DND-41 (cell line): Measurements from ENCODE around the gene CD22.

Experiments
- ATAC-seq: fragments of 200-7000 bp; cut with Tn5 transposase; 3 replicates; pipeline ENCODE4 v1.9.1; 2021; ENCODE audit warnings: low read depth; ENCODE audit not compliant: insufficient read depth
- DNase-seq: peaks from one replicate; pipeline ENCODE4 v3.0.0-alpha.2; 2020
- H2AFZ ChIP-seq: 2 replicates; pipeline ENCODE4 v1.6.0; 2012; ENCODE audit warnings: low read depth, low read length
- H3K27ac ChIP-seq: 2 replicates; pipeline ENCODE4 v1.5.1; 2012; ENCODE audit warnings: low read length, inconsistent platforms
- H3K27me3 ChIP-seq: fragments of 200-600 bp; sonication (generic); 2 replicates; pipeline ENCODE4 v1.6.0; 2012; ENCODE audit warnings: low read length, mild to moderate bottlenecking, inconsistent platforms; ENCODE audit not compliant: insufficient read depth, poor library complexity
- H3K36me3 ChIP-seq: 2 replicates; pipeline ENCODE4 v1.5.1; 2012; ENCODE audit warnings: low read length, inconsistent platforms; ENCODE audit not compliant: insufficient read depth
- H3K4me1 ChIP-seq: 2 replicates; pipeline ENCODE4 v1.5.1; 2012; ENCODE audit warnings: mild to moderate bottlenecking, low read length; ENCODE audit not compliant: insufficient read depth
- H3K4me2 ChIP-seq: 2 replicates; pipeline ENCODE4 v1.6.0; 2012; ENCODE audit warnings: mild to moderate bottlenecking, moderate library complexity, low read length, inconsistent platforms; ENCODE audit not compliant: insufficient read depth
- H3K4me3 ChIP-seq, 2 experiments: fragments of 200-600 bp in 1 of 2; shearing (Covaris generic) in 1 of 2; 2 replicates each; pipeline ENCODE4 v1.5.1; 2012 to 2016; ENCODE audit warnings: inconsistent platforms in 2 of 2, low read length in 2 of 2, mild to moderate bottlenecking in 2 of 2, low read depth in 1 of 2, moderate library complexity in 1 of 2
- H3K79me2 ChIP-seq: 2 replicates; pipeline ENCODE4 v1.6.0; 2012; ENCODE audit warnings: low read length, inconsistent platforms; ENCODE audit not compliant: insufficient read depth
- H3K9ac ChIP-seq: 2 replicates; pipeline ENCODE4 v1.6.0; 2012; ENCODE audit warnings: low read depth, mild to moderate bottlenecking, inconsistent platforms, low read length, moderate library complexity
- H3K9me3 ChIP-seq: 2 replicates; pipeline ENCODE4 v1.5.1; 2012; ENCODE audit warnings: low read length, moderate library complexity, mild to moderate bottlenecking, inconsistent platforms; ENCODE audit not compliant: insufficient read depth, severe bottlenecking
- H4K20me1 ChIP-seq: 2 replicates; pipeline ENCODE4 v1.6.0; 2012; ENCODE audit warnings: low read length; ENCODE audit not compliant: insufficient read depth
- CTCF ChIP-seq: IDR thresholded peaks from 2 replicates; pipeline ENCODE4 v1.5.1; 2012; ENCODE audit warnings: borderline replicate concordance, low read length, moderate library complexity, mild to moderate bottlenecking; ENCODE audit not compliant: poor library complexity, severe bottlenecking; ENCODE audit errors: extremely low read depth
- EZH2 ChIP-seq: IDR thresholded peaks from 3 replicates; pipeline ENCODE4 v1.6.1; 2012; ENCODE audit warnings: borderline replicate concordance, low read depth, mild to moderate bottlenecking, moderate library complexity, low read length, inconsistent platforms; ENCODE audit not compliant: severe bottlenecking

CD22 gene

GRCh38 chr19:35347930-35348298 lies 18.9 kb downstream of the CD22 start:
- no peaks in the 10 kb centered on the region for H4K20me1 ChIP-seq
- peaks cover 19% of the 10 kb centered on the region for H3K4me1 ChIP-seq
- no peak for ATAC-seq
- no peaks in the 10 kb centered on the region for H3K36me3 ChIP-seq
- H3K4me3 ChIP-seq = no peak overlapping the region
- TF ChIP-seq CTCF (no peak), EZH2 (no peak)
- H3K4me2 ChIP-seq = no peak overlapping the region
- peaks cover 19% of the 10 kb centered on the region for H3K27me3 ChIP-seq
- no peaks in the 10 kb centered on the region for H3K79me2 ChIP-seq
- no peak overlapping the region for H3K9ac ChIP-seq
- H3K9me3 ChIP-seq = no peaks in the 10 kb centered on the region
- DNase-seq = no peak
- no peak overlapping the region for H3K27ac ChIP-seq
- H2AFZ ChIP-seq = no peak overlapping the region

GRCh38 chr19:35348911-35349611 lies 20.1 kb downstream of the CD22 start:
- Histone ChIP-seq H3K36me3 (no peaks in the 10 kb centered on the region), H3K9me3 (no peaks in the 10 kb centered on the region), H3K4me3 (no peak overlapping the region), H3K79me2 (no peaks in the 10 kb centered on the region), H3K27ac (no peak overlapping the region), H3K27me3 (peaks cover 19% of the 10 kb centered on the region), H3K4me2 (no peak overlapping the region), H2AFZ (no peak overlapping the region), H4K20me1 (no peaks in the 10 kb centered on the region), H3K4me1 (peaks cover 19% of the 10 kb centered on the region), H3K9ac (no peak overlapping the region)
- ATAC-seq (no peak), DNase-seq (no peak)
- no peak for TF ChIP-seq CTCF

GRCh38 chr19:35349614-35350521 lies 20.9 kb downstream of the CD22 start:
- Histone ChIP-seq H3K79me2 (no peaks in the 10 kb centered on the region), H3K4me3 (no peak overlapping the region)
- no peak for ATAC-seq

More at GRCh38 chr19:35349614-35350521, 20.9 kb downstream of the CD22 start:
- H3K27me3 ChIP-seq = peaks cover 19% of the 10 kb centered on the region
- no peak overlapping the region for H3K4me2 ChIP-seq
- DNase-seq = no peak
- H3K4me1 ChIP-seq = peaks cover 19% of the 10 kb centered on the region
- no peaks in the 10 kb centered on the region for H4K20me1 ChIP-seq
- no peaks in the 10 kb centered on the region for H3K9me3 ChIP-seq
- H3K9ac ChIP-seq = no peak overlapping the region
- TF ChIP-seq CTCF = no peak
- TF ChIP-seq EZH2 = no peak
- no peaks in the 10 kb centered on the region for H3K36me3 ChIP-seq
- H2AFZ ChIP-seq = no peak overlapping the region
- H3K27ac ChIP-seq = no peak overlapping the region
